RCC 7860 (cell line): ENCODE results near the gene NGEF.

ENCODE experiments used
- DNase-seq: peaks from one replicate; pipeline ENCODE4 v3.0.0-alpha.2; 2015; ENCODE audit warnings: low spot score
- FAIRE-seq: peaks from 2 replicates; lab custom pipeline; 2012; peaks lifted over from hg19 to GRCh38; lab: Jason Lieb, UNC

The NGEF gene

GRCh38 chr2:232976176-232976575 lies 36.9 kb downstream of the NGEF start:
- no peak for FAIRE-seq

GRCh38 chr2:232974396-232974795 lies 38.7 kb downstream of the NGEF start:
- no peak for FAIRE-seq
- no peak for DNase-seq

More at GRCh38 chr2:232976176-232976575, 36.9 kb downstream of the NGEF start:
- DNase-seq = no peak

GRCh38 chr2:232973796-232974195 lies 39.3 kb downstream of the NGEF start:
- DNase-seq (no peak), FAIRE-seq (no peak)

GRCh38 chr2:232973011-232973735 lies 39.9 kb downstream of the NGEF start:
- FAIRE-seq (no peak), DNase-seq (no peak)

DNA sequence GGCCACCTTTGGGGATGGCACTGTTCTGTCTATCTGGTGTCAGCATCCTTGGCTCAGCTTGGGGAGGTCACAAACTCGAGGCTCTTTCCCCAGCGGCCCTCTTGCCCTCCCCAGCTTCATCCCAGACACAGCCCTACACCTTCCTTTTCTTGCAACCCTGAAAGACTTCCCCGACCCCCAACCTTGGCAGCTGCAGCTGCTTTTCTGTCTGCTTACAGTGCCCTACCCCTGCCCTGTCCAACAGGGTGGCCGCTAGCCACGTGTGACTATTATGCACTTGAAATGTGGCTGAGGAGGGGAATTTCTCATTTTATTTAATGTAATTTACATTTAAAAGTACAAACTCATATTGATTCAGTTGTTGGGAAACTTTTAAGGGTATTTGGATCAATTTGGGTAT lies 41.3 kb downstream of the NGEF start:
- DNase-seq = no peak
- FAIRE-seq = no peak

GRCh38 chr2:232970051-232970450 lies 43.0 kb downstream of the NGEF start:
- DNase-seq = no peak
- no peak for FAIRE-seq

GRCh38 chr2:232967474-232967873 lies 45.6 kb downstream of the NGEF start:
- no peak for FAIRE-seq

DNA sequence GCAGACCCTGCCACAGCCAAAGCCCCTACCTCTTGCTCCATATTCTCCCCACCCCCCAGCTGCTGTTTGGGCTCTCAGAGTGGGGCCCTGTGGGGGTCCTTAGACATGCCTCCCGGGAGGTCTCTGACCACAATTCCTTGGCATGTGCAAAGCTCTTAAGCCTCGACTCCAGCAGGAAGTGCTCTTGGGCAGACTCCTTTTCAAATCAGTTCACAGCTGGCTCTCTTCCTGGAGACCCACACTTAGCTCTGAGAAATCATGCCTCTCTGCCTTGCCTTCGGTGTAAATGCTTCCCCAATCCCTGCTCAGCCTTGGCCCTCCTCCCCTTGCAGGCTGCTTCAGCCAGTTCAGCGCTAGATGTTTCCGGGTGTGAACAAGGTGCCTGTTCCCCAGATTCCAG lies 46.9 kb downstream of the NGEF start:
- DNase-seq (no peak), FAIRE-seq (no peak)

More at GRCh38 chr2:232967474-232967873, 45.6 kb downstream of the NGEF start:
- no peak for DNase-seq

- no peak for FAIRE-seq
- no peak for DNase-seq
These were observed 49.1 kb downstream of the NGEF start for GRCh38 chr2:232963913-232964312.

DNA sequence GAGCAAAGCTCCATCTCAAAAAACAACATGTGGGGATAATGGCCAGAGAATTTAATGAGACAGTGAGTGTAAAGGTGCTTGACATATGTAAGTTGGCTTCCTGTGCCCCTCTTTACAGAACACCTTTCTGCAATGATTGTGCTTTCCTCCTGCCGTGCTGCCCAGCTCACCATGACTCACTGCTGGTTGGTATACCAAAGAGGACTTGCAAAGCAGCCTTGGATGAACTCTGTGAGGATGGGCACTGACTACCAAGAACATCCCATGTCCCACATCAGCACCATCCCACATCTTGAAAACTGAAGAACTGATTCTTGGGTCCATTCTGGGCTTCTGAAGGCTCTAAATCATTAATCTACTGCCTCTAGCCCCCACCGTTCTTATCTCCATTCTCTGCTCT lies 52.2 kb downstream of the NGEF start:
- FAIRE-seq (no peak), DNase-seq (peak; percentile 37)

DNA sequence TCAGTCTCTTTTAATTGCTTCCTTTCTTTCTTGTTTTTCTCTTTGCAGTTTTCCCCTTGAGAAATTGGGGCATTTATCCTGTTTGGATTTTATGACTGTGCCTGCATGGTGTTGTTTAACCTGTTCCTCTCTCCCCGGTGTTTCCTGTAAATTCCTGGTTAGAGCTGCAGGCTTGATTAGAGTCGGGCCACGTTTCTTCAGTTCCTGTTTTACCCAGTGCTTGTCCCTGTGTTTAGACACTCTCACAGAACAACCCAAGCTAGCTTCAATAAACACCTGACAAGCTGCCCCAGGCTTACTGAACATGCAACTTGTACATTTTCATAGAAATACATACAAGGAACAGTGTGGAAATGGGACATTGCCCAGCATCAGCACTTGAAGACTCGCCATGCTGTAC lies 53.9 kb downstream of the NGEF start:
- FAIRE-seq (no peak), DNase-seq (no peak)

- no peak for DNase-seq
- FAIRE-seq = no peak
These were observed 55.4 kb downstream of the NGEF start for GRCh38 chr2:232957657-232958090.

DNA sequence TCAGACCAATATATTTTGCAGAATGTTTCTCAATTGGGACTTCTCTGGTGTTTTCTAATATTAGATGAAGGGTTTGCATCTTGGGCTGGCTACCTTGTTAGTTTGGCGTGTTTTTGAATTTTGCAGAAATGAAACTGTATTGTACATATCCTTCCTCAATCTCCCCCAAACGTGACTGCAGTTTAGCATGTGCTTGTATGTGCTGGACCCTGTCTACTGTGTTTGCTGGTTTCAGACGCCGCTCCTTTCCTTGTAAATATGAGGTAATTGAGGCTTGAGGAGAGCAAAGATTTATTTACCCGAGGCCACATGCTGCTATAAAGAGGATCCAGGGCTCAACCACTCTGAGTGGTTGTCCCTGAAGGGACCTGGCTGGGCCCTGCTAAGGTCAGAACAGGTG lies 57.2 kb downstream of the NGEF start:
- DNase-seq (no peak), FAIRE-seq (no peak)

GRCh38 chr2:232954691-232955090 lies 58.4 kb downstream of the NGEF start:
- FAIRE-seq = no peak

GRCh38 chr2:232951891-232952290 lies 61.2 kb downstream of the NGEF start:
- DNase-seq = no peak
- no peak for FAIRE-seq

More at GRCh38 chr2:232954691-232955090, 58.4 kb downstream of the NGEF start:
- DNase-seq = no peak

- FAIRE-seq (no peak), DNase-seq (no peak)
These were observed 61.9 kb downstream of the NGEF start for GRCh38 chr2:232951181-232951580.

DNA sequence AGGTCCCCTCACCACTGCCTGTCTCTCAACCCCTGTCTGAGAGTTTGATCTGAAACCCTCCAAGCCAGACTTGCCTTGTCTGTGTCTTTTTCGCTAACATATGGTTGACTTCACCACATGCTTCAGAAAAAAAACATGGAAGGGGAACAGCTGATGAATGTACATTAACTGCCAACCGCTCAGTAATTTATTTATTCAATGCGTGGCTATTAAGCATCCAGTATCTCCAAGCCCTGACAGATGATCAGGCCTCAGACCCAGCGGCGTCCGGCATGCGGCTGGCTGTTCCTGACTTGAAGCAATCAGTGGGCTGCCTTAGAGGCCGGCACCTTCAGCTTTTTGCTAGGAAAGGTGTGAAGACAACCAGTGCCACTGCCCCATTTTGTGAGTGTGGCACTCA lies 62.3 kb downstream of the NGEF start:
- no peak for FAIRE-seq

GRCh38 chr2:232949016-232949415 lies 64.0 kb downstream of the NGEF start:
- DNase-seq (no peak), FAIRE-seq (no peak)

More for the DNA sequence above, 62.3 kb downstream of the NGEF start:
- no peak for DNase-seq

- no peak for DNase-seq
These were observed 70.2 kb downstream of the NGEF start for GRCh38 chr2:232942831-232943230.

GRCh38 chr2:232941912-232942594 lies 71.0 kb downstream of the NGEF start:
- FAIRE-seq = no peak
- DNase-seq = no peak

More at GRCh38 chr2:232942831-232943230, 70.2 kb downstream of the NGEF start:
- FAIRE-seq = no peak

GRCh38 chr2:232941400-232941799 lies 71.7 kb downstream of the NGEF start:
- FAIRE-seq (no peak), DNase-seq (no peak)

- FAIRE-seq = no peak
- no peak for DNase-seq
These were observed 72.3 kb downstream of the NGEF start for GRCh38 chr2:232940724-232941123.
